Esophagus squamous epithelium (tissue), 4 donors: Measurements from ENCODE around the gene LAMP1.

Experiments
- POLR2A ChIP-seq, 4 donors: fragments of 450-650 bp; IDR thresholded peaks; one replicate each; pipeline ENCODE4 v1.6.1; 2017; ENCODE audit warnings: antibody characterized with exemption in 4 of 4, mild to moderate bottlenecking in 4 of 4, moderate library complexity in 3 of 4
- TF ChIP-seq, protein P1 (sequence below), 6 experiments: fragments of 450-650 bp in 4 of 6; fragments of 200-600 bp in 2 of 6; sonication (generic) in 2 of 6; IDR thresholded peaks; one replicate each; pipeline ENCODE4 v1.5.1; 2016 to 2019; ENCODE audit warnings: antibody characterized with exemption in 6 of 6, mild to moderate bottlenecking in 4 of 6, moderate library complexity in 4 of 6

DNA sequence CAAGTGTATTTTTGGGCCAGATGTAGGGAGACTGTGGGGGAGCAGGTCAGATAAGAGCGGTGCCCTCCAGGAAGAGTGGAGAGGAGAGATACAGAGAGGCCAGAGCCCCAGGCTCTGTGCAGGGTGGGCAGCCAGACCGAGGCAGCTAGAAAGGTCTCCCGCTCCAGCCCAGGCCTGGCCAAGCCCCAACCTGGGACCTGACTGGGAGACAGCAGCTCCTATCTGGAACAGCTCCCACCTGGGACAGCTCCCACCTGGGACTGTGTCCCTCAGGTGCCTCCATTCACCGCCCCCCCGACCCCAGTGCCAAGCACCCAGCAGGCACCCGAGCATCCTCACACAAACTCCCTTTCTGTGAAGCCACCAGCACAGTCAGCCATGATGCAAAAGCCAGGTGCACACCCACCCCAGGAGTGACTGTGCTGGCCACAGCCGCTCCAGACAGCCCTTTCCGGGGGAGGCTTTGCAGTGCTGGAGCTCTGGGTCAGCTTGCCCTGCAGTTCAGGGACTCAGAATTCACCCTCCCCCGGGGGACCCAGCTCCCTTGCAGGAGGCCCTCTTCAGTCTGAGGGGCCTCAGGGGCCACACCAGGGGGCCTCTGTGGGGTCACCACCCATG, 69.0 kb downstream of the LAMP1 start:
- TF ChIP-seq POLR2A (IDR thresholded peaks at IDR 0.05) = no peak
- TF ChIP-seq, protein P1, sequence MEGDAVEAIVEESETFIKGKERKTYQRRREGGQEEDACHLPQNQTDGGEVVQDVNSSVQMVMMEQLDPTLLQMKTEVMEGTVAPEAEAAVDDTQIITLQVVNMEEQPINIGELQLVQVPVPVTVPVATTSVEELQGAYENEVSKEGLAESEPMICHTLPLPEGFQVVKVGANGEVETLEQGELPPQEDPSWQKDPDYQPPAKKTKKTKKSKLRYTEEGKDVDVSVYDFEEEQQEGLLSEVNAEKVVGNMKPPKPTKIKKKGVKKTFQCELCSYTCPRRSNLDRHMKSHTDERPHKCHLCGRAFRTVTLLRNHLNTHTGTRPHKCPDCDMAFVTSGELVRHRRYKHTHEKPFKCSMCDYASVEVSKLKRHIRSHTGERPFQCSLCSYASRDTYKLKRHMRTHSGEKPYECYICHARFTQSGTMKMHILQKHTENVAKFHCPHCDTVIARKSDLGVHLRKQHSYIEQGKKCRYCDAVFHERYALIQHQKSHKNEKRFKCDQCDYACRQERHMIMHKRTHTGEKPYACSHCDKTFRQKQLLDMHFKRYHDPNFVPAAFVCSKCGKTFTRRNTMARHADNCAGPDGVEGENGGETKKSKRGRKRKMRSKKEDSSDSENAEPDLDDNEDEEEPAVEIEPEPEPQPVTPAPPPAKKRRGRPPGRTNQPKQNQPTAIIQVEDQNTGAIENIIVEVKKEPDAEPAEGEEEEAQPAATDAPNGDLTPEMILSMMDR (IDR thresholded peaks at IDR 0.05) = no peak
